CD4-positive, CD25-positive, alpha-beta regulatory T cell (primary cell): Measurements from ENCODE around the gene RNF151. TPM values are rescaled to one million over a fixed set of nuclear protein-coding genes. Genes with fewer than 3 reads are reported as not detected.
"Not testable (repeated sequence)": the region's sequence is repeated elsewhere in the genome, so short reads cannot be mapped to it uniquely, and the experiment has no call there.

Source experiments
- ATAC-seq, 2 donors: fragments of 150-1000 bp; cut with Tn5 transposase; one replicate each; pipeline ENCODE4 v1.10.0; 2021; ENCODE audit warnings: low read depth in 2 of 2, moderate number of reproducible peaks in 2 of 2, moderate library complexity in 1 of 2
- DNase-seq, 3 donors: peaks; one replicate each; pipeline versions ENCODE4 v3.0.0 to v3.0.0-alpha.2; 2012 to 2022; ENCODE audit warnings: mixed read lengths in 1 of 3
- H3K27ac ChIP-seq: one replicate; pipeline ENCODE4 v1.7.0; 2013; ENCODE audit warnings: mild to moderate bottlenecking, low read length; ENCODE audit not compliant: insufficient read depth, poor library complexity, severe bottlenecking
- H3K27me3 ChIP-seq: one replicate; pipeline ENCODE4 v1.7.0; 2013; ENCODE audit warnings: low read length; ENCODE audit not compliant: control insufficient read depth, insufficient read depth
- H3K36me3 ChIP-seq: one replicate; pipeline ENCODE4 v1.7.0; 2013; ENCODE audit warnings: mild to moderate bottlenecking, low read length, moderate library complexity; ENCODE audit not compliant: control insufficient read depth, insufficient read depth
- H3K4me1 ChIP-seq: 2 replicates; pipeline ENCODE4 v1.7.0; 2013; ENCODE audit warnings: mild to moderate bottlenecking, low read length; ENCODE audit not compliant: insufficient read depth, control insufficient read depth, poor library complexity, severe bottlenecking
- H3K4me3 ChIP-seq: one replicate; pipeline ENCODE4 v1.7.0; 2013; ENCODE audit warnings: low read depth, mild to moderate bottlenecking, low read length, moderate library complexity
- H3K9me3 ChIP-seq, 2 experiments: 1 replicate in 1 of 2; 2 replicates in 1 of 2; pipeline ENCODE4 v1.7.0; 2013; ENCODE audit warnings: low read length in 2 of 2, mild to moderate bottlenecking in 1 of 2, moderate library complexity in 1 of 2; ENCODE audit not compliant: control insufficient read depth in 2 of 2
- H3K27ac Mint-ChIP-seq, 3 donors: one replicate each; pipeline ENCODE4 v1.8.0; 2020 to 2022; ENCODE audit warnings: mild to moderate bottlenecking in 3 of 3, mixed read lengths in 3 of 3, moderate library complexity in 2 of 3
- H3K27me3 Mint-ChIP-seq: one replicate; pipeline ENCODE4 v1.8.0; 2022; ENCODE audit warnings: mild to moderate bottlenecking, mixed read lengths
- H3K36me3 Mint-ChIP-seq: one replicate; pipeline ENCODE4 v1.8.0; 2020; ENCODE audit warnings: mixed read lengths
- H3K4me1 Mint-ChIP-seq, 4 donors: one replicate each; pipeline ENCODE4 v1.8.0; 2020 to 2022; ENCODE audit warnings: mixed read lengths in 4 of 4, mild to moderate bottlenecking in 1 of 4
- H3K4me3 Mint-ChIP-seq, 4 donors: one replicate each; pipeline ENCODE4 v1.8.0; 2020 to 2022; ENCODE audit warnings: mild to moderate bottlenecking in 4 of 4, mixed read lengths in 4 of 4, moderate library complexity in 3 of 4
- H3K9me3 Mint-ChIP-seq, 7 donors: one replicate each; pipeline ENCODE4 v1.8.0; 2020 to 2022; ENCODE audit warnings: mixed read lengths in 7 of 7, mild to moderate bottlenecking in 3 of 7, moderate library complexity in 2 of 7
- polyA plus RNA-seq, 4 donors: library from polyadenylated mRNA; unstranded; fragments of 300-500 nt; fragmentation: Illumina TruSeq; gene quantifications; one replicate each; pipeline ENCODE4 v1.2.3, GENCODE V29; 2021
- total RNA-seq: library from RNA; stranded (reverse); gene quantifications from one replicate; pipeline ENCODE4 v1.2.3, GENCODE V29; 2022

RNF151 gene
- total and polyA plus RNA-seq, 5 donors from 2014 or later, result not detected

DNA sequence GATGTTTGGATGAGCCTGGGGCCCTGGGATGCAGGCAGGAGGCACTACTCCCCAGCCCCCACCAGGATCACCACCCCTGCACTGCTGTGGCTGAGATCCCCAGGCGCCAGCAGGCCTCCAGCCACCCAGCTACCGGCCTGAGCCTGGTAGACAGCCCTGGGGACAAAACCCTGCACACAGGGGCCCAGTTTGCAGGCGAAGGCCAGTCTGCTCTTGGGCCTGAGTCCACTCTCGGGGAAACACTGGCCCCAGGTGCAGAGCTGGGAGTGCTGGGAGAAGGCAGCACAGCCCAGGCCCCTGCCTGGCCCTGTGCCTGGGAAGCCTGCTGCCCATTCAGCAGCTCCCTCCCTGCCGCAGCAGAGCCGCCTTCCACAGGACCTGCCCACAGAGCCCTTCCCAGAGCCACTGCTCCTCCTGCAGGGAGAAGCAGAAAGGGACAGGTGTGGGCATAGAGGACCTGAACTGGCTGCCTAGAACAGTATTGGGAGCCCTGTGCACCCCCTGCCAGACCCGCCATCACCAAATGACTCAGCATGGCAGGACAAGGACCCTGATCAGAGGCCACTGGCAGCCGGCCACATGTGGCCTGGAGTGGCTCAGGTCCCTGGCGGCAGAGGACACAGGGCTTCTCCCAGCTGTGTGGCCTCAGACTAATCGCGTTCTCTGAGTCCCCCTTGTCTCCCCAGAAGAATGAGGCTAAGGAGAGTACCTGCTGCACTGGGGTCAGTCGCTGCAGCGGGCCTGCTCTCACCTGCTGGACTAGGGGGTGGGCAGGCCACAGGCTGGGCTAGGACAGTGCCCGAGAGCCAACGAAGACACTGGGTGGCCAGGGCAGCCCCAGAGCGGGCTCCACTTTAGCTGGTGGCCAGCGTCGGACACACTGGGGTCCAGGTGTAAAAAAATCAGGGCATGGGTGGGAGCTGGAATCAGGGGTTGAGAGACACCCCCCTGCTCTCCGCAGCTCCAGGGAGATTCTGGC lies 34.3 kb upstream of the RNF151 start:
- H3K36me3 Mint-ChIP-seq, result peaks cover 5% of the 10 kb centered on the region

DNA sequence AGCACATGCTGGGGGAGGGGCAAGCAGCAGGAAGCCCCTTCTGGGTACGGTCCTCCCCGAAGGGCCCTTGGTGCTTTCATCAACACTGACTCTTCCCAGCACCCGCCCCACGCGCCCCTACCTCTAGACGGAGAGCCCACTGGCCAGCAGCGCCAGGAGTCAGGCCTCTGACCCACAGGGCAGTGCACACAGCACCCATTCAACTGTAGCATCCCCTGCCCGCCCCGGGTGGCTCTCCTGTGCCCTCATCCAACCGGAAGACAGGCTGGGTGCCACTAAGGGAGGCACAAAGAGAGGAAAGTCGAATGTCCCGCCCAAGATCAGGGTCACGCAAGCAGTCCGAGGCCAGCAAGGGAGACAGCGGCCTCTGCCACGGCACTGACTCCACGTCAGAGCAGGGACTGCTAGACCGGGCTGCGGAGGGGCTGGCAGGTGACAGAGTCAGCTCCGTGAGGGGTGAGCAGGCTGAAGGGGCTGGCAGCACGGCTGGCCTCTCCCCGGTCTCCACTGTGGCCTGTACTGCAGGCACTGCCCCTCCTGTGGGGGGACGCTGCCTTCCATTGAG lies 33.5 kb upstream of the RNF151 start:
- H3K9me3 ChIP-seq, result no peaks in the 10 kb centered on the region
- Mint-ChIP-seq H3K4me1 (peaks cover 0 to 3% (median 0%) of the 10 kb centered on the region in 4 donors), H3K4me3 (peak overlapping the region in 1 of 4 donors; percentile 4), H3K36me3 (peaks cover 5% of the 10 kb centered on the region), H3K27ac (no peak overlapping the region), H3K9me3 (no peaks in the 10 kb centered on the region), H3K27me3 (no peaks in the 10 kb centered on the region)
- H3K4me1 ChIP-seq, result peaks cover 12% of the 10 kb centered on the region
- no peaks in the 10 kb centered on the region for H3K27me3 ChIP-seq
- H3K27ac ChIP-seq, result no peak overlapping the region
- ATAC-seq (no peak), DNase-seq (no peak)
- no peaks in the 10 kb centered on the region for H3K36me3 ChIP-seq
- no peak overlapping the region for H3K4me3 ChIP-seq

More for the DNA sequence above, 34.3 kb upstream of the RNF151 start:
- DNase-seq (no peak), ATAC-seq (no peak)
- no peaks in the 10 kb centered on the region for H3K36me3 ChIP-seq
- H3K27me3 ChIP-seq, result no peaks in the 10 kb centered on the region
- H3K4me1 Mint-ChIP-seq, result peaks cover 0 to 6% (median 0%) of the 10 kb centered on the region in 4 donors
- H3K4me3 ChIP-seq, result no peak overlapping the region
- H3K9me3 ChIP-seq, result no peaks in the 10 kb centered on the region
- H3K9me3 Mint-ChIP-seq, result no peaks in the 10 kb centered on the region
- no peak overlapping the region for H3K27ac Mint-ChIP-seq
- no peak overlapping the region for H3K27ac ChIP-seq
- no peak overlapping the region for H3K4me3 Mint-ChIP-seq
- H3K27me3 Mint-ChIP-seq, result no peaks in the 10 kb centered on the region
- peaks cover 12% of the 10 kb centered on the region for H3K4me1 ChIP-seq

DNA sequence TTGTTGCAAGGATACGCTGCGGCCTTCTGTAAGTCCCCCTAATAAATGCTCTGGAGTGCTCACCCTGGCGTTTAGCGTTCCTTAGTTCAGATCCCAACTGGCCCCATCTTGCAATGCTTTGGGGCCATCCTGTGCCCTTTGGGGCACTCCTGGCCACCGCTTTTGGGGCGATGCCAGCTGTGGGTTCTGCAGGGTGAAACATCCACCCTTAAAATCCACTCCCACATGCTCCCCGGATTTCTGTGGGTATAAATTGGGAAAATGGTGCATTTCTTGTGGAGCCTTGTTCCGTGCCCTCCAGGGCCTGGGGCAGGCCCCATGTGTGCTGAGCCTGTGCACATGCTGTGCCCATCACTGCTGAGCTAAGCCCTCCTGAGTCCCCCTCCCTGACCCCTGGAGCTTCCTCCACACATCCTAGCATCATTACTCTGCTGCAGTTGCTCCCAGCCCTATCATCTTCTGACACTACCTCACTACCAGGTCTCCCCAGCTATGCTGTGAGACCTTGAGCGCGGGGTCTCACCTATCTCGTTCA lies 29.6 kb upstream of the RNF151 start:
- H3K9me3 Mint-ChIP-seq, result no peaks in the 10 kb centered on the region
- peaks cover 5% of the 10 kb centered on the region for H3K36me3 Mint-ChIP-seq
- Histone ChIP-seq H3K27ac (no peak overlapping the region), H3K4me3 (no peak overlapping the region), H3K36me3 (peaks cover 8% of the 10 kb centered on the region), H3K27me3 (no peaks in the 10 kb centered on the region), H3K4me1 (peaks cover 7% of the 10 kb centered on the region), H3K9me3 (no peaks in the 10 kb centered on the region)
- DNase-seq (no peak), ATAC-seq (no peak)
- H3K4me1 Mint-ChIP-seq, result peaks cover 0 to 9% (median under 1%) of the 10 kb centered on the region in 4 donors
- no peaks in the 10 kb centered on the region for H3K27me3 Mint-ChIP-seq
- H3K27ac Mint-ChIP-seq, result no peak overlapping the region
- H3K4me3 Mint-ChIP-seq, result peak overlapping the region in 1 of 4 donors; percentile 27

DNA sequence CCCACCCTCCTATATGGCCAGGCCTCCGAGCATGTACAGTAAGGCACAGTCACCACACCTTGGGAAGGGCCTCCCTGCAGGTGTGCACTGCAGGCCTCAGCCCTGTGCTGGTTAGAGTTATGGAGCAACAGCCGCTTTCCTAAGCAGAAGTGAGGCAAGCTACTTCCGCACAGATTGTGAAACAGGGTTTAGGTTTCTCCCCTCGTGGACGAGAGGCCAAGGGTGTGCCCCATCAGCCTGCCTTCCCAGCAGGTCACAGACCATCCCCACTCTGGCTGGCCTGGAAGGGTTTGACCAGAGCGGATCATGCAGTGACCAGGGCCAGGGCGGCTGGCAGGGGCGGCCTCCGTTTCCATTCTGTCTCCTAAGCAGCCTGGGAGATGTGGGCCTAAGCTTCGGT lies 28.3 kb upstream of the RNF151 start:
- Histone ChIP-seq H3K27ac (no peak overlapping the region), H3K4me1 (peaks cover 17% of the 10 kb centered on the region)
- peak overlapping the region in 1 of 4 donors; percentile 38 for H3K4me3 Mint-ChIP-seq

DNA sequence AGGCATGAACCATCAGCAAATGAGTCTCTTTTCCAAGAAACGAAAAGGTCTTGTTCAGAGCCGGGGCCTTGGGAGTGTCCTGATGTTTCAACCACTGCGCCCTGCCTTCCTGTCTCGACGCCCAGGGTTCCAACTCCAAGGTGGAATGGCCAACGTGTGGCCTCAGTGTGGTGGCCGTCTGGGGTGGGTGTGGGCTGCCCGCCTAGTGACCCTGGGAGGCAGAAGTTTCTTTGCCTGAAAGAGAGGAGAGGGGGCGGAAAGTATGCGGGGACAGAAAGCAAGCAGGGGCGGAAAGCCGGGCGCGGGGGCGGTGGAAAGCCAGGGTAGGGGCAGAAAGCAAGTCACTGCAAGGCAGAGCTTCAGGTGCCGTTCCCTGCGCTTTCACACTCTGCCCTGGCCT lies 27.7 kb upstream of the RNF151 start:
- Mint-ChIP-seq H3K36me3 (peaks cover 5% of the 10 kb centered on the region), H3K27ac (no peak overlapping the region), H3K4me3 (no peak overlapping the region), H3K9me3 (no peaks in the 10 kb centered on the region), H3K4me1 (peaks cover 0 to 25% (median 6%) of the 10 kb centered on the region in 4 donors), H3K27me3 (no peaks in the 10 kb centered on the region)
- Histone ChIP-seq H3K9me3 (no peaks in the 10 kb centered on the region), H3K36me3 (peaks cover 8% of the 10 kb centered on the region), H3K4me1 (peaks cover 23% of the 10 kb centered on the region), H3K4me3 (no peak overlapping the region), H3K27me3 (no peaks in the 10 kb centered on the region), H3K27ac (no peak overlapping the region)
- ATAC-seq (no peak), DNase-seq (no peak)

More for the DNA sequence above, 28.3 kb upstream of the RNF151 start:
- Histone ChIP-seq H3K4me3 (no peak overlapping the region), H3K27me3 (no peaks in the 10 kb centered on the region), H3K9me3 (no peaks in the 10 kb centered on the region), H3K36me3 (peaks cover 8% of the 10 kb centered on the region)
- H3K4me1 Mint-ChIP-seq, result peaks cover 0 to 19% (median 3%) of the 10 kb centered on the region in 4 donors
- no peak for ATAC-seq
- no peaks in the 10 kb centered on the region for H3K9me3 Mint-ChIP-seq
- no peak for DNase-seq
- no peak overlapping the region for H3K27ac Mint-ChIP-seq
- no peaks in the 10 kb centered on the region for H3K27me3 Mint-ChIP-seq
- peaks cover 5% of the 10 kb centered on the region for H3K36me3 Mint-ChIP-seq

DNA sequence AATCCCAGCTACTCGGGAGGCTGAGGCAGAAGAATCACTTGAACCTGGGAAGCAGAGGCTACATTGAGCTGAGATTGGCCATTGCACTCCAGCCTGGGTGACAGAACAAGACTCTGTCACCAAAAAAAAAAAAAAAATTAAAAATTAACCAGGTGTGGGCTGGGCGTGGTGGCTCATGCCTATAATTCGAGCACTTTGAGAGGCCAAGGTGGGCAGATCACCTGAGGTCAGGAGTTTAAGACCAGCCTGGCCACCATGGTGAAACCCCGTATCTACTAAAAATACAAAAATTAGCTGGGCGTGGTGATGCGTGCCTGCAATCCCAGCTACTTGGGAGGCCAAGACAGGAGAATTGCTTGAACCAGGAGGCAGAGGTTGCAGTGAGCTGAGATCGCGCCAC lies 26.8 kb upstream of the RNF151 start:
- DNase-seq, H3K27ac ChIP-seq, H3K9me3 Mint-ChIP-seq, ATAC-seq, H3K9me3 ChIP-seq, H3K36me3 ChIP-seq, H3K36me3 Mint-ChIP-seq, H3K27ac Mint-ChIP-seq, H3K4me3 ChIP-seq, H3K27me3 ChIP-seq, H3K27me3 Mint-ChIP-seq: not testable (repeated sequence)
- H3K4me1 Mint-ChIP-seq, result peaks cover 0 to 29% (median 9%) of the 10 kb centered on the region in 4 donors
- peaks cover 23% of the 10 kb centered on the region for H3K4me1 ChIP-seq
- H3K4me3 Mint-ChIP-seq, result peak overlapping the region in 1 of 4 donors; percentile 10

DNA sequence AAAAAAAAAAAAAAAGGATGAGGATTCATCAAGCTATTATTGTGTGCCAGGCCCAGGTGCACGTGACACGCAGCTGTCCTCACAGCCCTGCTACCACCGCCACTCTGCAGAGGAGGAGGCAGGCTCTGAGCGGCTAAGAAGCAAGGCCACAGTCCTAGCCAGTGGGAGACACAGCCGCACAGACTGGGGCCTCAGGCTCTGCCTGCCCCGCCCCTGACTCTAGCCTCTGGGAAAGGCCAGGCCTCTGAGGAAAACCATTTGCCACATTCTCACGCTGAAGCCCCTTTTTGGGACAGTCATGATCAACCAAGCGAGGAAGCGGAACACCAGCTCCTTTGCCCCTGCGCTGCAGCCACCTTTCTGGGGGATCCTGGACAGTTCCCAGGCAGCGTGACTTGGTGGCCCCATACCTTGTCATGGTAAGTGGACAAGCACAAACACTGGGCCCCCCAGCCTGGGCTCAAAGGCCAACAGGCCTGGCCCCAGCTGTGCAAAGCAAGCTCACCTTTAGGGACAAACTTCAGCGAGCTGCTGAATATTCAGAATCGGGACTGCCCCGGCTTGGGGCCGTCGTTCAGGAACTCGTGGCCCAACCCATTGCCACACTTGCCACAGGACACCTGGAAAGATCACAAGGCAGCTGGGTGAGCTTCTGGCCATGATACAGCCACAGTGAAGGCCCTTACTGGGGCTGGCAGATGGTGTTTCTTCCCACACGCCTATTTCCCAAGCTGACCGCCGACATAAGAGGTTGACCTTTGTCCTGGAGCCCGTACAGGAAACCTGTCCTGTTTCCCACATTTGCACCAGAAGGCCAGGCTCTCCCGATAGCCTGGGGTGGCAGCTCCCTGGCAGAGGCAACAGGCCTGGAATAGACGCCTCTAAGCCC lies 26.1 kb upstream of the RNF151 start:
- Mint-ChIP-seq H3K36me3 (peaks cover 5% of the 10 kb centered on the region), H3K27ac (no peak overlapping the region), H3K4me3 (peak overlapping the region in 1 of 4 donors; percentile 63), H3K9me3 (no peaks in the 10 kb centered on the region), H3K27me3 (no peaks in the 10 kb centered on the region), H3K4me1 (peaks cover 0 to 29% (median 9%) of the 10 kb centered on the region in 4 donors)
- ATAC-seq (no peak), DNase-seq (no peak)
- H3K4me3 ChIP-seq, result no peak overlapping the region
- H3K4me1 ChIP-seq, result peaks cover 23% of the 10 kb centered on the region
- no peaks in the 10 kb centered on the region for H3K27me3 ChIP-seq
- peaks cover 8% of the 10 kb centered on the region for H3K36me3 ChIP-seq
- H3K27ac ChIP-seq, result no peak overlapping the region
- no peaks in the 10 kb centered on the region for H3K9me3 ChIP-seq
